SJCRH30 (cell line): ENCODE data around the gene CACNG4. TPM values are rescaled to one million over a fixed set of nuclear protein-coding genes. Genes with fewer than 3 reads are reported as not detected.
"Not testable (repeated sequence)": the region's sequence is repeated elsewhere in the genome, so short reads cannot be mapped to it uniquely, and the experiment has no call there.

Source experiments
- DNase-seq, 2 experiments: peaks; one replicate each; pipeline ENCODE4 v3.0.0-alpha.2; 2015 to 2020
- H3K27ac ChIP-seq: fragments of 250-450 bp; sonication (Bioruptor Pico); 2 replicates; pipeline ENCODE4 v1.5.1; 2020; ENCODE audit warnings: mild to moderate bottlenecking, moderate library complexity
- H3K27me3 ChIP-seq: fragments of 250-450 bp; sonication (Bioruptor Pico); 2 replicates; pipeline ENCODE4 v1.5.1; 2020; ENCODE audit warnings: mild to moderate bottlenecking, moderate library complexity
- H3K36me3 ChIP-seq: fragments of 250-450 bp; sonication (Bioruptor Pico); 2 replicates; pipeline ENCODE4 v1.5.1; 2020; ENCODE audit warnings: mild to moderate bottlenecking, moderate library complexity
- H3K4me1 ChIP-seq: fragments of 250-450 bp; sonication (Bioruptor Pico); 2 replicates; pipeline ENCODE4 v1.5.1; 2020; ENCODE audit warnings: mild to moderate bottlenecking, moderate library complexity
- H3K4me3 ChIP-seq: fragments of 250-450 bp; sonication (Bioruptor Pico); 2 replicates; pipeline ENCODE4 v1.5.1; 2020; ENCODE audit warnings: mild to moderate bottlenecking, moderate library complexity
- H3K9me3 ChIP-seq: fragments of 250-450 bp; sonication (Bioruptor Pico); replicated peaks from 2 replicates; pipeline ENCODE4 v1.5.1; 2020; ENCODE audit warnings: mild to moderate bottlenecking, moderate library complexity
- total RNA-seq: library from RNA; depleted of rRNA; stranded (reverse); fragments of >200 nt; shearing (Covaris generic); gene quantifications from 2 replicates; pipeline ENCODE4 v1.2.3, GENCODE V29; 2014

The CACNG4 gene
- total RNA-seq, 1 experiment from 2014 or later: 0.49 TPM

DNA sequence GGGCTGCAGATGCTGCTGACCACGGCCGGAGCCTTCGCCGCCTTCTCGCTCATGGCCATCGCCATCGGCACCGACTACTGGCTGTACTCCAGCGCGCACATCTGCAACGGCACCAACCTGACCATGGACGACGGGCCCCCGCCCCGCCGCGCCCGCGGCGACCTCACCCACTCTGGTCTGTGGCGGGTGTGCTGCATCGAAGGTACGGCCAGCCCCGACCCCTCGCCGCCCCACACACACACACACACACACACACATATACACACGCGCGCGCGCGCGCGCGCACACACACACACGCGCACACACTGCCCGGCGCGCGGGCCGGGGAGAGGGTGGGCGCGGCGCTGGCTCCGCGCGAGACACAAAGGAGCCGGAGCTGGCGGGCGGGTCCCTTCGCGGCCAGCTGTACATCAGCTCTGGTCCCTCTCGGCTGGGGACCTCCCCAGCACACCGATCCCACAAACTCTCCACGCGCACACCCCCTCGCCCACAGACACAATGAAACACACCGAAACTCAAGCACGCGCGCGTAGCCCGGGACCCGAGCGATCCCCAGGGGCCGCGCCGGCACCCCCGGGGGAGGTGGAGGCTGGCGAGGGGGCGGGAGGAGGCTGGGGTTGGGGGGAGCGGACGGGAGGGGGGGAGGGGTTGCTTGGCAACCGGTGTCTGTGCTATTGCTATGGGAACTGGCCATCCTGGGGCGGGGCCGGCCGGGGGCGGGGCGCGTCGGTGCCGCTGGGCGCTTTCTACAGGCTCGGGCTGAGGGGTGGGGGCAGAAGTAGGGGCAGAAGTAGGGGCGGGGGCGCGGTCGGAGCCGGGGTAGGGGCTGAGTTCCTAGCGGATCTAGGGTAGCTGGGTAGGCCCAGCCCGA lies 658 bp downstream of the CACNG4 start:
- no peaks in the 10 kb centered on the region for H3K9me3 ChIP-seq
- peak overlapping the region; percentile 67 for H3K4me3 ChIP-seq
- peak; percentile 52 to 55 for DNase-seq
- H3K4me1 ChIP-seq: no peaks in the 10 kb centered on the region
- H3K36me3 ChIP-seq: no peaks in the 10 kb centered on the region
- H3K27ac ChIP-seq: no peak overlapping the region
- peaks cover 9% of the 10 kb centered on the region for H3K27me3 ChIP-seq

DNA sequence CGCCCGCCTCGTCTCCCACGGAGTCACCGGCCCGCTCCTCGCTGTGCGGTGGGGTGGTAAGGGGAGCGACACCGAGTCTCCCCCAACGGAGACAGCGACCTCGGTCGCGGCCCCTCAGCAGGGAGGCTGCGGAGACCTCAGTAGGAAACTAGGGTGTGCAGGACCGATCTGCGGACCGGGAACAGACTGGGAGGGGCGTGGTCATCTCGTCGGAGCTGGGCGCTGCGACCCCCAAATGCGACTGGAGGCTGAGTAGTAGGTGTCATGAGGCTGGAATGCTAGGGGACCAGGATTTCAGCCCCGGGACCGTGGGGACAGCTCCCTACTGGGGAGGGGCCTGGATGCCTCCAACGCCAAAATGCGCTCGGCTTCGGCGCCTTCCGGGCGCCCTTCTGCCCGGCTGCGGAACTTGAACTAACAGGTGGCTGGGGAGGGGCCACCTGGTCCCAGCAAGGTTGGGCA lies 1.3 kb downstream of the CACNG4 start:
- Histone ChIP-seq H3K4me1 (no peaks in the 10 kb centered on the region), H3K27ac (no peak overlapping the region), H3K36me3 (no peaks in the 10 kb centered on the region), H3K27me3 (peaks cover 9% of the 10 kb centered on the region), H3K9me3 (no peaks in the 10 kb centered on the region), H3K4me3 (peak overlapping the region; percentile 38; the same call in 1 of the 2 replicates)
- no peak for DNase-seq

DNA sequence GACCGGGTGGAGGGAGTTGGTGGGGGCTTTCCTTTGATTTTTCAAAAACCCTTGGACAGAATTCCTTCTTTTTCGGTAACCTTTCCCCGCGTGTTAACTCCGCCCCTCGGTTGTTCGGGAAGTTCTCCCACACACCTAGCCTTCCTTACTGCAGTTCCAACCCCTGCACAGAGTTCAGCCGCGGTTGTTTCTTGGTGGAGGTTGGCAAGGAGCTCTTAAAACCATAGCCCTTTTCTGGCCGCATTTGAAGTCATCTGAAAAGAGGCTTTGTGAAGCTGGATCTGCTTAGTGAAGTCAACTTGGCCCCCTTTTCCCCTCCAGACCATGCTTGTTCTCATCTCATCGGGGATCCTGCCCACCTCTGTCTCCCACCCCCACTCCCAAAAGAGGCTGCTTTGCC lies 1.8 kb downstream of the CACNG4 start:
- Histone ChIP-seq H3K36me3 (no peaks in the 10 kb centered on the region), H3K4me3 (no peak overlapping the region), H3K9me3 (no peaks in the 10 kb centered on the region), H3K4me1 (no peaks in the 10 kb centered on the region), H3K27me3 (peaks cover 9% of the 10 kb centered on the region; the same call in 1 of the 2 replicates), H3K27ac (no peak overlapping the region)
- no peak for DNase-seq

DNA sequence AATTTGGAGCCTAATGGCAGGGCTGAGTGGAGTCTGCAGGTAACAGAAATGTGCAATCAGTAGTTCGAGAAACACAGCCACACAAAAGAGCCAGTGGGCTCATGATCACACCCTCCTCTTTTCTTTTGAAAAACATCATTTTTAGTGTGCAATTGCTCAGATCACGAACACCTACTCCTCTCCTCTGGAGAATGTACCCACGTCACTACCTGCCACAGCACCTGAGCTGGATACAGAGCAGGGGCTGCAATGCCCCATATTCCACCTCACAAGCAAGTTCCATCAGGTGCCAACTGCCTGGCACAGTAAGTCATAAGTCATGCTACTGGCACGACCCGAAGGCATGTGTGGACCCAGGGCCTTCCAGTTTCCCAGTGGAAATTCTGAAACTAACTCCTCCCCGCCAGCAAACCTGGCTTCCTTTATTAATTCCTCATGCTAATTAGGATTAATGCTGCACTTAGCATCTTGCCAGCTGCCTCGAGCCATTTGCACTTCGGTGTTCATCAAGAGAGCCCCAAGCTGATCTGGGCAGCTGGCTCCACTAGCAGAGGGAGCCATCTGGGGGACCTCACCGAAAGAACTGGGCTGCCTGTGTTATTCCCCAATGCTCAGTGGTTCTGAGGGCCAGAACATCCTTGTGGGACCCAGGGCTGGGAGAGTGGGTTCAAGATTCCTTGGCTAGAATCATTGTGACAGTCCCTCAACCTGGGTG lies 2.4 kb downstream of the CACNG4 start:
- H3K27ac ChIP-seq: no peak overlapping the region
- H3K36me3 ChIP-seq: no peaks in the 10 kb centered on the region
- no peak overlapping the region for H3K4me3 ChIP-seq
- no peaks in the 10 kb centered on the region for H3K9me3 ChIP-seq
- no peaks in the 10 kb centered on the region for H3K4me1 ChIP-seq
- peaks cover 9% of the 10 kb centered on the region; the same call in 1 of the 2 replicates for H3K27me3 ChIP-seq
- no peak for DNase-seq

DNA sequence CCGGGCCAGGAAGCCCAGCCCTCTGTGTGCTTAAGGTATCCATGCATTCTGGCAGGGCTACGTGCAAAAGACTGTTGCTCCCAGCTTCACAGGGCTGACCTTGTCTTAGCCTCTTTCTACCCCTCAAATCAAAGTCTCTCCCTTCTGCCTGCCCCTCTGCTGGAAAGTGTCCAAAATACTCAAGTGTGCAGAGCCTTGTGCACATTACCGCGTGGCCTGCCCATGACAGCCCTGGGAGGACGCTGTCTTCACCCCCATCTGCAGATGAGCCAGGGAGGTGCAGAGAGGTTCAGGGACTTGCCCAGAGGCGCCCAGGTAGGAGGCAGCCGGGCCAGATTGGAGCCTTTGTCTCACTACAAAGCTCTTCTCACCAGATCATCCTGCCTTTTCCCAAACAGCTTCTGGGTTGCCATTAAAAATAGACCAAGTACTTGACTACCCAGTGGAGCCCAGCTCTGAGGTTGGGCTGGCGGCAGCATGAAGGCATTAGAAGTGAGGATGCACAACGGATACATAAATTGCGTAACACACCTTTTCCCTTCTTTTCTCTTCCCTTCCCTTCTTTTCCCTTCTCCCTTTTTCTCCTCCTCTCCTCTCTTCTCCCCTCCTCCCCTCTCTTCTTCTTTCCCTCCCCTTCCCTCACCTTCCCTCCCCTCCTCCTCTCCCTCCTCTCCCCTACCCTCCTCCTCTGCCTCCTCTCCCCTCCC lies 3.5 kb downstream of the CACNG4 start:
- DNase-seq: no peak
- Histone ChIP-seq H3K9me3 (no peaks in the 10 kb centered on the region), H3K4me3 (no peak overlapping the region), H3K36me3 (no peaks in the 10 kb centered on the region), H3K27me3 (peaks cover 9% of the 10 kb centered on the region; the same call in 1 of the 2 replicates), H3K27ac (no peak overlapping the region), H3K4me1 (no peaks in the 10 kb centered on the region)

DNA sequence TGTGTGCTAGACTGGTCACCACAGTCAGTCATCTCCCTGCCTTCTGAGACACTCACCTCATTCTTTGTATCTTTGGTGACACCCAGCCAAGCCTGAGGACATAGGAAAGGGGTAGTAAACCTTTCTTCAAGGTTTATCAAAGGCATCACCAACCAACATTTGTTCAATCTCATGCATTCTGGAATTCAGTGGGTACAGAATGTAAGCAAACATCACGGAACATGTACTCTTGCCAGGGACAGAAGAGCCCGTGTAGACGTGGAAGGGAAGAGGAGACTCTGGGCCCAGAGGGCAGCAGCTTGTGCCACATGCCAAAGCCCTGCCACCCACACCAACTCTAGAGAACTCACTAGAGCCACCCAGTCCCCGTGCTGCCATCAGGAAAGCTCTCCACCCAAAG lies 4.4 kb downstream of the CACNG4 start:
- H3K4me1 ChIP-seq: no peaks in the 10 kb centered on the region
- H3K27me3 ChIP-seq: peaks cover 2% of the 10 kb centered on the region; the same call in 1 of the 2 replicates
- H3K4me3 ChIP-seq: no peak overlapping the region
- no peak for DNase-seq
- H3K27ac ChIP-seq: no peak overlapping the region
- H3K9me3 ChIP-seq: no peaks in the 10 kb centered on the region
- H3K36me3 ChIP-seq: no peaks in the 10 kb centered on the region

DNA sequence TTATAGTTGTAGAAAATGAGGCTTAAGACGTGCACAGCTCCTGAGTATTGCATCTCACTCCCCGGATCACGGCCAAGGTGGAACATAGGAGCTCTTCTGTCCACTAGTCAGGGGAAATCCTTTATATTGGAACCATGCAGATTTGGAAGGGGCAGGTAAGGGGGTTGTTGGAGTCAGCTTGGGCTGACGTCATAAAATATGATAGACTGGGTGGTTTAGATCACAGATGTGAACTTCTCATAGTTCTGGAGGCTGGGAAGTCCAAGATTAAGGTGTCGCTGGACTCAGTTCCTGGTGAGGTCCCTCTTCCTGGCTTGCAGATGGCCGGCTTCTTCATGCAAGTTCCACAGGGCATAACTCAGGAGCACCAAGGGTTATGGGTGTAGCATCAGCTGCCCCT lies 5.6 kb downstream of the CACNG4 start:
- Histone ChIP-seq H3K27me3 (no peaks in the 10 kb centered on the region), H3K4me1 (no peaks in the 10 kb centered on the region), H3K4me3 (no peak overlapping the region), H3K36me3 (no peaks in the 10 kb centered on the region), H3K9me3 (no peaks in the 10 kb centered on the region), H3K27ac (no peak overlapping the region)
- DNase-seq: no peak

DNA sequence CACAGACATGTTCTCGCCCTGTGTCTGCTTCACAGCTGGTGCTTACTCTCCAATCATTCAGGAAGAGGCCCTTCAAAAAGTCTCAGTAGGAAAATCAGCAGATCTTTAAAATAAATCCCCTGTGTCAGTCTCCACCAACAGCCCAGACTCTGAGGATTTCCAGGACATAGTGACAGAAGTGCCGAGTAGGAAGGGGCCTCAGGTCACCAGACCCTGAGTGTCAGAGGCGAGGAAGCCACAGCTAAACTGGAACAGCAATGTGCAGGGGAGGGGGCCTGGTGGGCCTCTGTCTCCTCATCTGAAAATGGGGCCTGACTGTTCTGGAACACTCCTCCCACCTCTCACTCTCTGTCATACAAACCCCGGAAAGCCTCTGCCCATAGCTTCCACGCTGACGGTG lies 6.3 kb downstream of the CACNG4 start:
- H3K9me3 ChIP-seq: no peaks in the 10 kb centered on the region
- no peak for DNase-seq
- no peak overlapping the region for H3K4me3 ChIP-seq
- no peak overlapping the region for H3K27ac ChIP-seq
- no peaks in the 10 kb centered on the region for H3K4me1 ChIP-seq
- no peaks in the 10 kb centered on the region for H3K36me3 ChIP-seq
- no peaks in the 10 kb centered on the region for H3K27me3 ChIP-seq

DNA sequence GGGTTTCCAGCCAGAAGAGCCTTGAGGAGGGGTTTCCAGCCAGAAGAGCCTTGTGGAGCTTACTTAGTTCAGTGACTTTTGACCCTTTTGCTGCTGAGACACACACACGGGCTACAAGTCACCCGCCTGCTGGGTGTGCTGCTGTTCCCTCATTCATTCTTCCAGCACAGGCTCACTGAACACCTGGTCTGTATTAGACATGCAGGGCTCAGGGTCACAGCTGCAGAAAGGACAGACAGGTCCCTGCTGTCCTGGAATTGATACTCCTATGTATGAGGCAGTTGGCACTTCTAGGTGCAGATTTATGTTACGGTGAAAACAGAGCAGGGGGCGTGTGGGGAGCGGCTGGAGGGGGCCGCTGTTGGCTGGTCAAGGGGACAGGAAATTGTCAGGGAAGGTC lies 6.8 kb downstream of the CACNG4 start:
- H3K9me3 ChIP-seq: no peaks in the 10 kb centered on the region
- peak in 1 of 2 experiments; percentile 28 for DNase-seq
- no peak overlapping the region for H3K4me3 ChIP-seq
- H3K4me1 ChIP-seq: no peaks in the 10 kb centered on the region
- no peaks in the 10 kb centered on the region for H3K36me3 ChIP-seq
- no peak overlapping the region for H3K27ac ChIP-seq
- no peaks in the 10 kb centered on the region for H3K27me3 ChIP-seq

DNA sequence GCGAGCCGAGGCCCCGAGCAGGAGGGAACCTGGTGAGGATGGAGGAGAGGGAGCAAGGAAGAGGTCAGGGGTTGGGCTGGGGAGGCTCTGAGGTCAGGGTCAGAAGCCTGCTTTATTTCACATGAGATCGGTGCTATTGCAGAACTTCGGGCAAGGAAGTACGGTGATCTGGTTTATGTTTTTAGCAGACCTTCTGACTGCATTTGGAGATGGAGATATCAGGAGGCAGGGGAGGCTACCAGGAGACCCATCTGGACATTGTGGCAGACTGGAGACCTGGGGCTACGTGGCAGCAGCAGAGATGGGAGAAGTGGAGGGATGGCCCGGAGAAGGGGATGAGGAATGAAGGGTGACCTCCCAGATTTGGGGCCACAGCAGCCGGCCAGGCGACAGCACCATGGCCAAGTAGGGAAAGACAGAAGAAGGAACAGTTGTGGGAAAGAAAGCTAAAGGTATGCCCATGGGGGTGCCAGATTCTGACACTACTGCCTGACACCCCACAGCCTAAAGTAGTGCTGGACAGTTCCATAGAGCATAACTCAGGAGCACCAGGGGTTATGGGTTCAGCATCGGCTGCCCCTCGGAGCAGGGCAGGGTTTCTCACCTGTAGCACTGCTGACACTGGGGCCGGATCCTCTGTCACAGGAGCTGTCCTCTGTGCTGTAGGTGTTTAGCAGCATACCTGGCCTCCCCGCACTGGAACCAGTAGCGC lies 7.4 kb downstream of the CACNG4 start:
- H3K4me1 ChIP-seq: no peaks in the 10 kb centered on the region
- H3K4me3 ChIP-seq: no peak overlapping the region
- H3K27me3 ChIP-seq: no peaks in the 10 kb centered on the region
- H3K9me3 ChIP-seq: no peaks in the 10 kb centered on the region
- H3K27ac ChIP-seq: no peak overlapping the region
- no peak for DNase-seq
- H3K36me3 ChIP-seq: no peaks in the 10 kb centered on the region

DNA sequence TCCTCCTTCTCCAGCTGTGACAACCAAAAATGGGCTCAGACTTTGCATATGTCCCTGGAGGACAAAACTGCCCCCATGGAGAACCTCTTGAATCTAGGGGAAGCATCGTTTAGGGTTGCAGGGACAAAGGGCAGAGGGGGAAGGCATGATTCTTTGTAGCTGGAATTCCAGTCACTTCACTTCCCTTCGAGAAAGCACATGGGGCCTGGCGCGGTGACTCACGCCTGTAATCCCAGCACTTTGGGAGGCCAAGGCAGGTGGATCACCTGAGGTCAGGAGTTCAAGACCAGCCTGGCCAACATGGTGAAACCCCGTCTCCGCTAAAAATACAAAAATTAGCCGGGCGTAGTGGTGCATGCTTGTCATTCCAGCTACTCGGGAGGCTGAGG lies 7.9 kb downstream of the CACNG4 start:
- H3K9me3 ChIP-seq, H3K27me3 ChIP-seq, H3K4me1 ChIP-seq, H3K4me3 ChIP-seq, H3K36me3 ChIP-seq, DNase-seq, H3K27ac ChIP-seq: not testable (repeated sequence)

DNA sequence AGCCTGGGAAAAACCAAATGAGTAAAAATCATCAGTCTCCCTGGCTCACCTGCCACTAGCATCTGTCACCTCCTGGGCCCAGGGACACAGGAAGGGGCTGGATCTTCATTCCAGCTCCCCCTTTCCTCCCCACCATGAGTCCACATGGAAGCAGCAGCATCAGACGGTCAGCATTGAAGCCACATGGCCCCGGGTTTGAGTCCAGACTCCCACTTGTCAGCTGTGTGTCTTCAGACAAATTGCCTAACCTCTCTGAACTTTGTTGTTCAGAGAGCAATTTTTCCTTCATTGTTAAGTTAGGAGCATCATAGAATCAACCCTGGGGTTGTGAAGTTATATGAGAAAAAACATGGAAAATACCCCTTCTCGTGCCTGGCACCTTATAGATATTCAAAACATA lies 10.7 kb downstream of the CACNG4 start:
- no peaks in the 10 kb centered on the region for H3K4me1 ChIP-seq
- H3K9me3 ChIP-seq: no peaks in the 10 kb centered on the region
- H3K27ac ChIP-seq: no peak overlapping the region
- no peak for DNase-seq
- H3K36me3 ChIP-seq: no peaks in the 10 kb centered on the region
- H3K27me3 ChIP-seq: no peaks in the 10 kb centered on the region; the same call in 1 of the 2 replicates
- H3K4me3 ChIP-seq: no peak overlapping the region

DNA sequence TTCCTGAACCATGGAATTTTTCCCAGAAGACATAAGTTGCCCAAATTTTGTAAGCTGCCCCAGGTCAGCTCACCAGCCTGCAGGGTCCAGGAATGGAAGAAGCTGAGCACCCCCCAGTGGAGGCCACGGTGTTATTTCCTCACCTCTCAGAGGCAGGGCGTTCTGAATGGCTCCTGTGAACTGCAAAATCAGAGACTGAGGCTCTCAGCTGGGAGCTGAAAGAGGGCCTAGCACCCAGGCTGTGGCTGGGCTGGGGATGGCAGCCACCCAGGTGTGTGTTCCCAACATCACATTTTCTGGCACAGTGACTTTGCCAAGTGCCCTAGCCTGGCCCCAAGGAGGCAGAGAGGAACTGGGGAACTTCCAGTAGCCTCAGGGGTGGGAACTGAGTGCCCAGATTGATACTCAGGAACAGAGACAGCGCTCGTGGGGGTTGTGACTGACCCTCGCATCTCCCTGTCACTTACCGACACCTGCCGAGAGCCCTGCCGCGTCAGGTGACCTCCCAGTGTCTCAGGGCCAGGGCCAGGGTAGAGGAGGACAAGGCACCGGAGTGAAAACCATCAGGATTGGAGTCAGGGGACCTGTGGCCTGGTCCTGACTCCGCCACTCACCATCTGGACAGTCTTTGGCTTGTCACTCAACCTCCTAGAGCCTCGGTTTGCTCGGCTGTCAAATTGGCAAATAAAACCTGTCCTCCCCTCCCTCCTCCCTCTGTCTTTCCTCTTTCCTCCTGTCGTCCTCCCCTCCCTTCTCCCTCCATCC lies 11.3 kb downstream of the CACNG4 start:
- H3K27ac ChIP-seq: no peak overlapping the region
- no peaks in the 10 kb centered on the region; the same call in 1 of the 2 replicates for H3K27me3 ChIP-seq
- no peaks in the 10 kb centered on the region for H3K36me3 ChIP-seq
- no peaks in the 10 kb centered on the region for H3K9me3 ChIP-seq
- no peak overlapping the region for H3K4me3 ChIP-seq
- H3K4me1 ChIP-seq: no peaks in the 10 kb centered on the region
- peak in 1 of 2 experiments; percentile 37 for DNase-seq

DNA sequence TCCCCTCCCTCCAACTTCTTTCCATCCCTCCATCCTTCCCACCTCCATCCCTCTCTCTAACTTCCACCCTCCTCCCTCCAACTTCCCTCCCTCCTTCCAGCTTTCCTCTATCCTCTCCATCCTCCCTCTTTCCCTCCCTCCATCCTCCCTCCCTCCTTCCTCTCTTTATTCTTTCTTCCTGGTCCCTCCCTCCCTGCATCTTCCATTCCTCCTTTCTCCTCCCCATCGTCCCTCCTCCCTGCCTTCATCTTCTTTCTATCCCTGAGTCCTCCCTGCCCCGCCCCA lies 11.8 kb downstream of the CACNG4 start:
- DNase-seq: no peak

More for the DNA sequence above, 11.8 kb downstream of the CACNG4 start:
- Histone ChIP-seq H3K4me3 (no peak overlapping the region), H3K27ac (no peak overlapping the region), H3K9me3 (no peaks in the 10 kb centered on the region), H3K4me1 (no peaks in the 10 kb centered on the region), H3K36me3 (no peaks in the 10 kb centered on the region), H3K27me3 (no peaks in the 10 kb centered on the region; the same call in 1 of the 2 replicates)
